Mucosa of stomach (tissue), 1 donor: ENCODE measurements around the gene LIPF.
"Not testable (repeated sequence)": the region's sequence is repeated elsewhere in the genome, so short reads cannot be mapped to it uniquely, and the experiment has no call there.

Source experiments
- H3K27me3 ChIP-seq: one replicate; pipeline ENCODE4 v1.7.0; 2013; ENCODE audit warnings: mild to moderate bottlenecking, low read length; ENCODE audit not compliant: control insufficient read depth, insufficient read depth
- H3K36me3 ChIP-seq: one replicate; pipeline ENCODE4 v1.7.0; 2013; ENCODE audit warnings: low read length; ENCODE audit not compliant: control insufficient read depth, insufficient read depth
- H3K4me1 ChIP-seq: one replicate; pipeline ENCODE4 v1.7.0; 2013; ENCODE audit warnings: mild to moderate bottlenecking, low read length; ENCODE audit not compliant: control insufficient read depth, insufficient read depth
- H3K4me3 ChIP-seq: one replicate; pipeline ENCODE4 v1.7.0; 2013; ENCODE audit warnings: low read length
- H3K9ac ChIP-seq: one replicate; pipeline ENCODE4 v1.7.0; 2013; ENCODE audit warnings: mild to moderate bottlenecking, low read length, moderate library complexity
- H3K9me3 ChIP-seq: one replicate; pipeline ENCODE4 v1.7.0; 2013; ENCODE audit warnings: mild to moderate bottlenecking, low read length, moderate library complexity; ENCODE audit not compliant: control insufficient read depth
- donor health status: Pancreatic carcinoma.

The LIPF gene

DNA sequence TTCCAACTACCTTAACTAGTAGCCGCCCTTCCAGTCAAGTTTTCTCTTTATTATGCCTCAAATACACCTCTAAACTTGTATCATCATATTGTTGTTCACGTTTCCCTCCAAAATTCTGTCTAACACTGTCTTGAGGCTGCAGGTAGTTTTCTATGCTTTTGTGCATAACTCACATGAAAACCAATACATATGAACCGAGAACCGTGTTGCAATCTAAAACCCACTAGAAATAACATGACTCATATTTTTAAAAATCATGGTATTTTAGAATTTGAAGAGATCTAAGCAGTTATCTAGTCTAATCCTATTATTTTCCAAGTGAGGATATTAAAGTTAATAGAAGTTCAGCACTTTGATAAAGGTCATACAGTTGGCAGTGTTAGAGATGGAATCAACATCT lies 18.2 kb downstream of the LIPF start:
- H3K36me3 ChIP-seq = no peaks in the 10 kb centered on the region
- H3K9me3 ChIP-seq = no peaks in the 10 kb centered on the region
- no peak overlapping the region for H3K4me3 ChIP-seq
- H3K4me1 ChIP-seq = no peaks in the 10 kb centered on the region
- no peaks in the 10 kb centered on the region for H3K27me3 ChIP-seq
- H3K9ac ChIP-seq = no peak overlapping the region

GRCh38 chr10:88687853-88688467 lies 23.7 kb downstream of the LIPF start:
- no peak overlapping the region for H3K9ac ChIP-seq
- H3K4me3 ChIP-seq = no peak overlapping the region
- no peaks in the 10 kb centered on the region for H3K9me3 ChIP-seq
- no peaks in the 10 kb centered on the region for H3K4me1 ChIP-seq
- H3K36me3 ChIP-seq = no peaks in the 10 kb centered on the region
- H3K27me3 ChIP-seq = no peaks in the 10 kb centered on the region

GRCh38 chr10:88689366-88689765 lies 25.1 kb downstream of the LIPF start:
- Histone ChIP-seq H3K4me3 (no peak overlapping the region), H3K4me1 (no peaks in the 10 kb centered on the region), H3K9me3 (no peaks in the 10 kb centered on the region), H3K27me3 (no peaks in the 10 kb centered on the region), H3K36me3 (no peaks in the 10 kb centered on the region), H3K9ac (no peak overlapping the region)

GRCh38 chr10:88693392-88694020 lies 29.3 kb downstream of the LIPF start:
- no peak overlapping the region for H3K4me3 ChIP-seq
- H3K4me1 ChIP-seq = no peaks in the 10 kb centered on the region
- no peaks in the 10 kb centered on the region for H3K36me3 ChIP-seq
- H3K27me3 ChIP-seq = no peaks in the 10 kb centered on the region
- no peak overlapping the region for H3K9ac ChIP-seq
- H3K9me3 ChIP-seq = no peaks in the 10 kb centered on the region

- H3K27me3 ChIP-seq = no peaks in the 10 kb centered on the region
- peaks cover 13% of the 10 kb centered on the region for H3K4me1 ChIP-seq
- no peaks in the 10 kb centered on the region for H3K36me3 ChIP-seq
- H3K4me3 ChIP-seq = no peak overlapping the region
- no peak overlapping the region for H3K9ac ChIP-seq
- no peaks in the 10 kb centered on the region for H3K9me3 ChIP-seq
These were observed 38.8 kb downstream of the LIPF start for GRCh38 chr10:88702848-88703597.

GRCh38 chr10:88705958-88706357 lies 41.7 kb downstream of the LIPF start, which contains the start of gene LIPK:
TSS of gene LIPK (plus strand) at chr10:88706249. CDS start at chr10:88724544, 18,295 bp downstream.
- Histone ChIP-seq H3K36me3 (no peaks in the 10 kb centered on the region), H3K4me1 (peaks cover 13% of the 10 kb centered on the region), H3K27me3 (no peaks in the 10 kb centered on the region), H3K4me3 (no peak within 1 kb of the TSS), H3K9me3 (no peaks in the 10 kb centered on the region), H3K9ac (no peak within 1 kb of the TSS)

- Histone ChIP-seq H3K9me3 (no peaks in the 10 kb centered on the region), H3K36me3 (no peaks in the 10 kb centered on the region), H3K27me3 (no peaks in the 10 kb centered on the region), H3K9ac (no peak overlapping the region), H3K4me1 (peaks cover 13% of the 10 kb centered on the region), H3K4me3 (no peak overlapping the region)
These were observed 43.4 kb downstream of the LIPF start for GRCh38 chr10:88707429-88708155.

- H3K4me1 ChIP-seq, H3K4me3 ChIP-seq, H3K9ac ChIP-seq, H3K27me3 ChIP-seq, H3K36me3 ChIP-seq, H3K9me3 ChIP-seq: not testable (repeated sequence)
These were observed 45.1 kb downstream of the LIPF start for GRCh38 chr10:88709361-88709760.

- H3K4me1 ChIP-seq = no peaks in the 10 kb centered on the region
- no peak overlapping the region for H3K9ac ChIP-seq
- H3K36me3 ChIP-seq = no peaks in the 10 kb centered on the region
- H3K9me3 ChIP-seq = no peaks in the 10 kb centered on the region
- no peaks in the 10 kb centered on the region for H3K27me3 ChIP-seq
- H3K4me3 ChIP-seq = no peak overlapping the region
These were observed 51.3 kb downstream of the LIPF start for GRCh38 chr10:88715517-88715916.

DNA sequence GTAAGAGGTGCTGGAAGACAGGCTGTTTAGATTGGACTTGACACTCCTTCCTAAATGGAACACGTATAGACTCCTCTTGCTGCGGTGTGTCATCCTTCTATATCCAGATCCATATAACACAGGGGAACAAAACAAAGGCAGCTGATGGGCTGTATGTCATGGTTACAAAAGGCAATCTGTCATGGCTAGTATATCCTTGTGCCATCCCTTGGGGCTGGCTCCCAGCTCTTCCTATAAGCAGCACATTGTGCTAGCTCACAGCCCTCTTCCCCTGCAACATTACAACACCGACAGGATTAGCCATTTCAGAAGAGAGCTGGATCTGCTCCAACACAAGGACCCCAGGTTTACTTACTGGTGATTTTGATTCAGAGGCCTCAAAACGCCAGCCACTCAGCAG lies 57.1 kb downstream of the LIPF start:
- Histone ChIP-seq H3K9ac (no peak overlapping the region), H3K4me3 (no peak overlapping the region), H3K27me3 (no peaks in the 10 kb centered on the region), H3K9me3 (no peaks in the 10 kb centered on the region), H3K36me3 (no peaks in the 10 kb centered on the region), H3K4me1 (no peaks in the 10 kb centered on the region)

GRCh38 chr10:88725798-88726197 lies 61.6 kb downstream of the LIPF start:
- H3K4me1 ChIP-seq = no peaks in the 10 kb centered on the region
- no peaks in the 10 kb centered on the region for H3K27me3 ChIP-seq
- H3K9me3 ChIP-seq = no peaks in the 10 kb centered on the region
- no peak overlapping the region for H3K9ac ChIP-seq
- no peaks in the 10 kb centered on the region for H3K36me3 ChIP-seq
- H3K4me3 ChIP-seq = no peak overlapping the region
